ENCODE measurements around the gene AMZ2. TPM values are rescaled to one million over a fixed set of nuclear protein-coding genes. Genes with fewer than 3 reads are reported as not detected.
"Not testable (repeated sequence)": the region's sequence is repeated elsewhere in the genome, so short reads cannot be mapped to it uniquely, and the experiment has no call there.

Gene AMZ2
- total RNA-seq, 2 donors from 2014 or later: 31.5 to 44.1 TPM

GRCh38 chr17:68263101-68263681, 15.3 kb downstream of the AMZ2 start:
- not testable (repeated sequence) for H3K4me1 ChIP-seq; H3K27ac ChIP-seq; H3K4me3 ChIP-seq; H3K27me3 ChIP-seq; H3K9me3 ChIP-seq; H3K9ac ChIP-seq (ENCODE audit: low read depth in 2 of 2, low read length in 2 of 2); H3K36me3 ChIP-seq
- intact Hi-C loops (cut with DNase I): loop anchor here (5.0 to 10.0 kb wide), 2 partner anchors 172 to 199 kb away; no protein-coding TSS in a partner anchor
- DNase-seq: peak; percentile 36
- TF ChIP-seq CTCF (IDR thresholded peaks at IDR 0.05): peak; percentile 50

- not testable (repeated sequence) for H3K36me3 ChIP-seq; H3K27ac ChIP-seq; H3K9ac ChIP-seq (ENCODE audit: low read depth in 2 of 2, low read length in 2 of 2); DNase-seq; H3K9me3 ChIP-seq; H3K4me1 ChIP-seq; H3K4me3 ChIP-seq; H3K27me3 ChIP-seq
- intact Hi-C loops (cut with DNase I): loop anchor here (10.0 kb wide), 1 partner anchor 169 kb away; no protein-coding TSS in a partner anchor
Measured at GRCh38 chr17:68265833-68266232, 18.0 kb downstream of the AMZ2 start.

GRCh38 chr17:68273722-68274121, 25.9 kb downstream of the AMZ2 start:
- intact Hi-C loops (cut with DNase I): no loop called here
- no peak overlapping the region for H3K9ac ChIP-seq (ENCODE audit: low read depth in 2 of 2, low read length in 2 of 2)
- TF ChIP-seq CTCF (IDR thresholded peaks at IDR 0.05): no peak

GRCh38 chr17:68276339-68276738, 28.5 kb downstream of the AMZ2 start:
- DNase-seq; intact Hi-C loops (cut with DNase I); H3K9ac ChIP-seq (ENCODE audit: low read depth in 2 of 2, low read length in 2 of 2); H3K4me3 ChIP-seq; H3K27ac ChIP-seq; H3K4me1 ChIP-seq; H3K36me3 ChIP-seq; H3K9me3 ChIP-seq; H3K27me3 ChIP-seq: not testable (repeated sequence)

More at GRCh38 chr17:68273722-68274121, 25.9 kb downstream of the AMZ2 start:
- no peak overlapping the region for H3K27ac ChIP-seq
- H3K27me3 ChIP-seq: no peaks in the 10 kb centered on the region
- H3K36me3 ChIP-seq: no peaks in the 10 kb centered on the region
- no peaks in the 10 kb centered on the region for H3K4me1 ChIP-seq
- no peak overlapping the region for H3K4me3 ChIP-seq
- no peaks in the 10 kb centered on the region for H3K9me3 ChIP-seq
- no peak for DNase-seq

- intact Hi-C loops (cut with DNase I): no loop called here
- no peaks in the 10 kb centered on the region for H3K4me1 ChIP-seq
- no peak for DNase-seq
- TF ChIP-seq CTCF (IDR thresholded peaks at IDR 0.05): no peak
- H3K36me3 ChIP-seq: no peaks in the 10 kb centered on the region
- no peak overlapping the region for H3K4me3 ChIP-seq
- H3K27ac ChIP-seq: no peak overlapping the region
- H3K9ac ChIP-seq (ENCODE audit: low read depth in 2 of 2, low read length in 2 of 2): no peak overlapping the region
- H3K27me3 ChIP-seq: no peaks in the 10 kb centered on the region
- H3K9me3 ChIP-seq: no peaks in the 10 kb centered on the region
Measured at GRCh38 chr17:68277807-68278206, 30.0 kb downstream of the AMZ2 start.

GRCh38 chr17:68281965-68282364, 34.1 kb downstream of the AMZ2 start:
- DNase-seq; H3K9ac ChIP-seq (ENCODE audit: low read depth in 2 of 2, low read length in 2 of 2); H3K4me1 ChIP-seq; H3K27me3 ChIP-seq; intact Hi-C loops (cut with DNase I); H3K9me3 ChIP-seq; H3K36me3 ChIP-seq; H3K4me3 ChIP-seq; H3K27ac ChIP-seq: not testable (repeated sequence)

- no peak overlapping the region for H3K27ac ChIP-seq
- peak overlapping the region in 1 of 2 donors; percentile 5 for H3K9ac ChIP-seq (ENCODE audit: low read depth in 2 of 2, low read length in 2 of 2)
- no peaks in the 10 kb centered on the region for H3K36me3 ChIP-seq
- TF ChIP-seq CTCF (IDR thresholded peaks at IDR 0.05): no peak
- H3K27me3 ChIP-seq: peaks cover 29% of the 10 kb centered on the region
- H3K9me3 ChIP-seq: no peaks in the 10 kb centered on the region
- intact Hi-C loops (cut with DNase I): no loop called here
- H3K4me3 ChIP-seq: no peak overlapping the region
- no peak for DNase-seq
- H3K4me1 ChIP-seq: peaks cover 8% of the 10 kb centered on the region
Measured at GRCh38 chr17:68288375-68288774, 40.5 kb downstream of the AMZ2 start.

All from colonic mucosa (tissue), 4 donors.